ENCODE measurements around the gene AFF3. TPM values are rescaled to one million over a fixed set of nuclear protein-coding genes. Genes with fewer than 3 reads are reported as not detected.

The AFF3 gene
- total and polyA plus RNA-seq, 2 experiments from 2014 or later: 7.3 to 7.8 TPM

DNA sequence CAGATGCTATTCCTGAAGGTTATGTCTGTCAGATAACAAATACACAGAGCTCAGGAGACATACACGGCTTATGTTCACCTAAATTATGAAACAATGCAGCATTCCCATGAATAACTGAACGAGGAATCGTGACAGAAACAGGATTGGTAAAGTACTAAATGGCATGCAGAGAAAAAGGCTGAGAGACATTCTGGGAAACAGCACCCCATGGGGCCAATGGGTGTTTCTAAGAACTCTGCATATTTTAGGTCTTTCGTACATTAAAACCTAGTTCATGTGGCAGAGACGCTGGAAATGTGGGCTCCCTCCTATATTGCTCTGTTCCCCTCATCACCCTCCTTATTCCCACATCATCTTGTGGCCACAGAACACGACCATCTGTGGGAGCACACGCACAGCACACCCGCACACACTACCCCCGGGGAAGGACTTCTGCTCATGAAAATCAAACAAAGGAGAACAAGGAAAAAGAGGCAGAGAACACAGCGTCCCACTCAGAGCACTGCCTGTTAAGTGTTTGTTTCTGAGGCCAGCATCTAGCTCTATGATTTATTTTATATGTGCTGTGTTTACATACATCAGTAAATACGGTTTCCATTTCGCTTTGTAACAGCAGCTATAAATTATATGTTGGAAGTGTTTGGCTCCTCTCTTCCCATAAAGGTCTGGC, 143.6 kb downstream of the AFF3 start:
- Histone ChIP-seq H3K9me3 (ENCODE audit: low read depth) (no peaks in the 10 kb centered on the region), H3K36me3 (replicated peaks; ENCODE audit: insufficient read depth, low read depth) (no peaks in the 10 kb centered on the region), H3K4me3 (no peak overlapping the region), H3K4me1 (ENCODE audit: insufficient read depth) (peaks cover 8% of the 10 kb centered on the region), H3K9me2 (replicated peaks; ENCODE audit: insufficient read depth) (no peaks in the 10 kb centered on the region), H3K27ac (peak overlapping the region; percentile 65), H4K20me1 (ENCODE audit: insufficient read depth, poor library complexity, severe bottlenecking) (no peaks in the 10 kb centered on the region), H3K4me2 (peak overlapping the region; percentile 10), H3K79me2 (no peaks in the 10 kb centered on the region), H2AFZ (no peak overlapping the region), H3K27me3 (no peaks in the 10 kb centered on the region)
- peak; percentile 20 for DNase-seq (ENCODE audit: low spot score)
- 58% methylated on average over 12 of the region's 12 CpGs for WGBS (ENCODE audit: low lambda C conversion rate, missing lambda C conversion rate)
- TF ChIP-seq EZH2phosphoT487 (IDR thresholded peaks at IDR 0.05; ENCODE audit: low read depth, severe bottlenecking, unreplicated experiment) (peak; percentile 62), EZH2 (IDR thresholded peaks at IDR 0.05; ENCODE audit: borderline replicate concordance) (no peak)
- TF ChIP-seq, protein P1, sequence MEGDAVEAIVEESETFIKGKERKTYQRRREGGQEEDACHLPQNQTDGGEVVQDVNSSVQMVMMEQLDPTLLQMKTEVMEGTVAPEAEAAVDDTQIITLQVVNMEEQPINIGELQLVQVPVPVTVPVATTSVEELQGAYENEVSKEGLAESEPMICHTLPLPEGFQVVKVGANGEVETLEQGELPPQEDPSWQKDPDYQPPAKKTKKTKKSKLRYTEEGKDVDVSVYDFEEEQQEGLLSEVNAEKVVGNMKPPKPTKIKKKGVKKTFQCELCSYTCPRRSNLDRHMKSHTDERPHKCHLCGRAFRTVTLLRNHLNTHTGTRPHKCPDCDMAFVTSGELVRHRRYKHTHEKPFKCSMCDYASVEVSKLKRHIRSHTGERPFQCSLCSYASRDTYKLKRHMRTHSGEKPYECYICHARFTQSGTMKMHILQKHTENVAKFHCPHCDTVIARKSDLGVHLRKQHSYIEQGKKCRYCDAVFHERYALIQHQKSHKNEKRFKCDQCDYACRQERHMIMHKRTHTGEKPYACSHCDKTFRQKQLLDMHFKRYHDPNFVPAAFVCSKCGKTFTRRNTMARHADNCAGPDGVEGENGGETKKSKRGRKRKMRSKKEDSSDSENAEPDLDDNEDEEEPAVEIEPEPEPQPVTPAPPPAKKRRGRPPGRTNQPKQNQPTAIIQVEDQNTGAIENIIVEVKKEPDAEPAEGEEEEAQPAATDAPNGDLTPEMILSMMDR (IDR thresholded peaks at IDR 0.05; ENCODE audit: poor library complexity): no peak

DNA sequence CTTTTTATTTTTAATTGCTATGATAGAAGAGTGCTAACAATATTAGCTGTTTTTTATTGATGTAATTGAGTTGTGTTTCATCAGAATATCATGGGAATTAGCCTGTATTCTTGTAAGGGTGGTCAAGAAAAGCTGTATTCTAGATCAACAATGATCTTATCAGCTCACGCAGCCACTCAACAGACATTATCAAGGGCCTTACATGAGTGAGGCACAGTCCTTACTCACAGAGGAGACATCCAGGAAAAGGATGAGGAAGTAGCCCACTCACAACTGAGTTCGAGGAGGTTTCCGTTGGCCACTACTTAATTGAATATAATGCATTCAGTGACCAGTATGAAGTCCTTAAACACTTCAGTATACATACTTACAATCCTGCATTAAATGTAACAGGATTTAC, 152.5 kb downstream of the AFF3 start:
- 95% methylated on average over 3 of the region's 3 CpGs for WGBS (ENCODE audit: low lambda C conversion rate, missing lambda C conversion rate)
- Histone ChIP-seq H3K4me2 (no peak overlapping the region), H3K9me3 (ENCODE audit: low read depth) (no peaks in the 10 kb centered on the region), H2AFZ (no peak overlapping the region), H3K4me1 (ENCODE audit: insufficient read depth) (peaks cover 9% of the 10 kb centered on the region), H3K4me3 (no peak overlapping the region), H3K27me3 (no peaks in the 10 kb centered on the region), H3K79me2 (no peaks in the 10 kb centered on the region), H3K36me3 (replicated peaks; ENCODE audit: insufficient read depth, low read depth) (no peaks in the 10 kb centered on the region), H3K9me2 (replicated peaks; ENCODE audit: insufficient read depth) (no peaks in the 10 kb centered on the region), H3K27ac (no peak overlapping the region), H4K20me1 (ENCODE audit: insufficient read depth, poor library complexity, severe bottlenecking) (no peaks in the 10 kb centered on the region)
- DNase-seq (ENCODE audit: low spot score): no peak
- TF ChIP-seq EZH2 (IDR thresholded peaks at IDR 0.05; ENCODE audit: borderline replicate concordance): no peak
- no peak for TF ChIP-seq EZH2phosphoT487 (IDR thresholded peaks at IDR 0.05; ENCODE audit: low read depth, severe bottlenecking, unreplicated experiment)
- TF ChIP-seq, protein P1 (IDR thresholded peaks at IDR 0.05; ENCODE audit: poor library complexity): no peak

DNA sequence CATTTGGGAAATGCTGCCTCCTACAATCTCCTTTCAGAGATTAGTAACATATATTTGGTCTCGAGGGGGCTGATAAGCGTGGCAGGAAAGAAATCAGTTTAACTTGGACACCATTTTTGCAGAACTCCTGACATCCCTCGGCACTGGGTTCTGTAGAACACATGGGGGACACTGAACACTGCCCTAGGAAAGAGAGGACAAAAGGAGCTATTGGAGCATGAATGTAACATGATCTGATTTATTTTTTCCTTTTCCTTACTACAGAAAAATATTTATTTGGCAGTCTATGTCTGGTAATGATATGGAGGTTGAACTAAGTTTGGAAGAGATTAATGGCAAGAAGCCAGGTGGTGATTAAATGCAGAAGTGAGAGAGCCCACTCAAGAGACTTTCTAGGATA, 153.8 kb downstream of the AFF3 start:
- H4K20me1 ChIP-seq (ENCODE audit: insufficient read depth, poor library complexity, severe bottlenecking): no peaks in the 10 kb centered on the region
- H3K27me3 ChIP-seq: no peaks in the 10 kb centered on the region
- TF ChIP-seq, protein P1 (IDR thresholded peaks at IDR 0.05; ENCODE audit: poor library complexity): no peak
- TF ChIP-seq EZH2phosphoT487 (IDR thresholded peaks at IDR 0.05; ENCODE audit: low read depth, severe bottlenecking, unreplicated experiment) (no peak), EZH2 (IDR thresholded peaks at IDR 0.05; ENCODE audit: borderline replicate concordance) (no peak)
- no peaks in the 10 kb centered on the region for H3K36me3 ChIP-seq (replicated peaks; ENCODE audit: insufficient read depth, low read depth)
- no peaks in the 10 kb centered on the region for H3K9me2 ChIP-seq (replicated peaks; ENCODE audit: insufficient read depth)
- H3K4me2 ChIP-seq: no peak overlapping the region
- H3K9me3 ChIP-seq (ENCODE audit: low read depth): no peaks in the 10 kb centered on the region
- 63% methylated on average over 3 of the region's 3 CpGs for WGBS (ENCODE audit: low lambda C conversion rate, missing lambda C conversion rate)
- peaks cover 12% of the 10 kb centered on the region for H3K4me1 ChIP-seq (ENCODE audit: insufficient read depth)
- no peaks in the 10 kb centered on the region for H3K79me2 ChIP-seq
- no peak overlapping the region for H3K27ac ChIP-seq
- no peak overlapping the region for H2AFZ ChIP-seq
- DNase-seq (ENCODE audit: low spot score): no peak
- H3K4me3 ChIP-seq: no peak overlapping the region

Measured in hepatocyte (in vitro differentiated cells).